SK-N-SH (cell line): ENCODE results near the gene C17orf100.

Experiments used
- ELF1 ChIP-seq: IDR thresholded peaks from 2 replicates; pipeline ENCODE4 v1.4.0; 2012
- GATA2 ChIP-seq: sonication (generic); formaldehyde crosslinking; IDR thresholded peaks from 2 replicates; pipeline ENCODE4 v1.5.0; 2020; ENCODE audit warnings: mild to moderate bottlenecking, missing genetic modification reagents
- MXI1 ChIP-seq: IDR thresholded peaks from 2 replicates; pipeline ENCODE4 v1.6.1; 2012; ENCODE audit warnings: mild to moderate bottlenecking, low read depth, low read length, improper control_type of control experiment
- POLR2AphosphoS5 ChIP-seq: IDR thresholded peaks from 2 replicates; pipeline ENCODE4 v1.6.1; 2012; ENCODE audit warnings: low read depth, low read length
- SIN3A ChIP-seq: IDR thresholded peaks from 2 replicates; pipeline ENCODE4 v1.6.1; 2012; ENCODE audit warnings: low read depth, mild to moderate bottlenecking, low read length, moderate library complexity, borderline replicate concordance
- TAF1 ChIP-seq: IDR thresholded peaks from 2 replicates; pipeline ENCODE4 v1.6.1; 2012; ENCODE audit warnings: low read depth, mild to moderate bottlenecking, low read length, moderate library complexity, borderline replicate concordance
- YY1 ChIP-seq: IDR thresholded peaks from 2 replicates; pipeline ENCODE4 v1.4.0; 2012; ENCODE audit warnings: low read depth, mild to moderate bottlenecking
- TF ChIP-seq, protein P1 (sequence below): fragments of 200-600 bp; sonication (generic); IDR thresholded peaks from 2 replicates; pipeline ENCODE4 v1.6.1; 2017; ENCODE audit warnings: antibody characterized with exemption, mild to moderate bottlenecking, moderate library complexity

DNA sequence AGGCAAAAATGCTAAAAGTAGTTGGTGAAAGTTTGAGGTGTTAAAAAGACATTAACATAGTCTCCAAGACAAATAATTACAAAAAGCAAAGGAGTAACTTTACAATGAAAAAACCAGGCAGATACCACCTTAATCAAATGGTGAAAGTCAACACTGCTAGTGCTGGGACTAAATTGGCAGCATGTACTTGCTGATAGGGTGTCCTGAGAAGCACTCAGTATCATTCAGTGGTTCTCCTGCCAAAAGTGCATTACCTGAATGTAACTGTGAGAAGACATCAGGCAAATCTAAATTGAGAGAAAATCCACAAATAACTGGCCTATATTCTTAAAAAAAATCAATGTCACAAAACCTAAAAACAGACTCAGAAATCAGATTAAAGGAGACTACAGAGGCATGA is 19.0 kb upstream of the C17orf100 start:
- TF ChIP-seq TAF1 (no peak), YY1 (no peak), MXI1 (no peak), ELF1 (no peak), GATA2 (CRISPR knock-in tag) (no peak), SIN3A (no peak), POLR2AphosphoS5 (no peak)
- TF ChIP-seq, protein P1, sequence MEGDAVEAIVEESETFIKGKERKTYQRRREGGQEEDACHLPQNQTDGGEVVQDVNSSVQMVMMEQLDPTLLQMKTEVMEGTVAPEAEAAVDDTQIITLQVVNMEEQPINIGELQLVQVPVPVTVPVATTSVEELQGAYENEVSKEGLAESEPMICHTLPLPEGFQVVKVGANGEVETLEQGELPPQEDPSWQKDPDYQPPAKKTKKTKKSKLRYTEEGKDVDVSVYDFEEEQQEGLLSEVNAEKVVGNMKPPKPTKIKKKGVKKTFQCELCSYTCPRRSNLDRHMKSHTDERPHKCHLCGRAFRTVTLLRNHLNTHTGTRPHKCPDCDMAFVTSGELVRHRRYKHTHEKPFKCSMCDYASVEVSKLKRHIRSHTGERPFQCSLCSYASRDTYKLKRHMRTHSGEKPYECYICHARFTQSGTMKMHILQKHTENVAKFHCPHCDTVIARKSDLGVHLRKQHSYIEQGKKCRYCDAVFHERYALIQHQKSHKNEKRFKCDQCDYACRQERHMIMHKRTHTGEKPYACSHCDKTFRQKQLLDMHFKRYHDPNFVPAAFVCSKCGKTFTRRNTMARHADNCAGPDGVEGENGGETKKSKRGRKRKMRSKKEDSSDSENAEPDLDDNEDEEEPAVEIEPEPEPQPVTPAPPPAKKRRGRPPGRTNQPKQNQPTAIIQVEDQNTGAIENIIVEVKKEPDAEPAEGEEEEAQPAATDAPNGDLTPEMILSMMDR: no peak
